RWPE2 (cell line): ENCODE measurements around the gene SPEF2.

Source experiments
- ATAC-seq: fragments of 200-7000 bp; cut with Tn5 transposase; 3 replicates; pipeline ENCODE4 v1.9.1; 2021; ENCODE audit warnings: low read depth
- DNase-seq: peaks from one replicate; pipeline ENCODE4 v3.0.0-alpha.2; 2020; ENCODE audit warnings: low spot score
- H3K27ac ChIP-seq: fragments of 450-650 bp; 2 replicates; pipeline ENCODE4 v1.5.1; 2017; ENCODE audit warnings: mild to moderate bottlenecking; ENCODE audit not compliant: poor library complexity, severe bottlenecking
- H3K27me3 ChIP-seq: fragments of 250-450 bp; sonication (Bioruptor Pico); 2 replicates; pipeline ENCODE4 v1.5.1; 2021; ENCODE audit warnings: mild to moderate bottlenecking, moderate library complexity; ENCODE audit not compliant: insufficient read depth, poor library complexity, severe bottlenecking
- H3K36me3 ChIP-seq: fragments of 250-450 bp; sonication (Bioruptor Pico); 2 replicates; pipeline ENCODE4 v1.5.1; 2020; ENCODE audit warnings: low read depth, mild to moderate bottlenecking, moderate library complexity
- H3K4me1 ChIP-seq: fragments of 250-450 bp; sonication (Bioruptor Pico); 2 replicates; pipeline ENCODE4 v1.5.1; 2021; ENCODE audit warnings: mild to moderate bottlenecking, moderate library complexity; ENCODE audit not compliant: insufficient read depth, poor library complexity, severe bottlenecking
- H3K4me3 ChIP-seq: fragments of 250-450 bp; sonication (Bioruptor Pico); 2 replicates; pipeline ENCODE4 v1.5.1; 2021; ENCODE audit warnings: mild to moderate bottlenecking, moderate library complexity; ENCODE audit not compliant: severe bottlenecking
- H3K9me3 ChIP-seq: fragments of 250-450 bp; sonication (Bioruptor Pico); 2 replicates; pipeline ENCODE4 v1.5.1; 2021; ENCODE audit warnings: mild to moderate bottlenecking, moderate library complexity; ENCODE audit not compliant: severe bottlenecking
- TF ChIP-seq, protein P1 (sequence below): fragments of 450-650 bp; IDR thresholded peaks from one replicate; pipeline ENCODE4 v1.5.1; 2017; ENCODE audit warnings: mild to moderate bottlenecking, moderate library complexity; ENCODE audit not compliant: poor library complexity, severe bottlenecking

The SPEF2 gene

DNA sequence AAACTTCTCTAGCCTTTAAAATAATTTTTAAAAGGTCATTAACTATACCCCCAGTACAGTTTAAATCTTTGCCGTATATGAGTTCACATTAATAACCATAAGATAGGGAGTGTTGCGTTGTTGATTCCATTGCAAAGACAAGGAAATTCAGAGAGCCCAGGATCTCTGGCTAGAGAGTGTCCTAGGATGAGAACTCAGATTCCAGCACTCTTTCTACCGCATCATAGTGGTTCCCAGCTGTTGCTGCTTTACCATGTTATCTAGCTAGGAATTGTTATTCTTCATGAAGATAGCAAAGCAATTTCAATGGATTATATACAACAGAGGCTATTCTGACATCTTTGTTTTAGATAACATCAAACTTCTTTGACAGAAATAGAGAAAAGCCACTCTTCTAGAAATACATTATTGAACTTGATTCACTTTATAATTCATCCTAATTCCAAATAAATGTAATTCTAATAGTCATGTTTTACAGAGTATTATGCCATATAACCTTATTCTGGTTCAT, 160.7 kb downstream of the SPEF2 start:
- TF ChIP-seq, protein P1, sequence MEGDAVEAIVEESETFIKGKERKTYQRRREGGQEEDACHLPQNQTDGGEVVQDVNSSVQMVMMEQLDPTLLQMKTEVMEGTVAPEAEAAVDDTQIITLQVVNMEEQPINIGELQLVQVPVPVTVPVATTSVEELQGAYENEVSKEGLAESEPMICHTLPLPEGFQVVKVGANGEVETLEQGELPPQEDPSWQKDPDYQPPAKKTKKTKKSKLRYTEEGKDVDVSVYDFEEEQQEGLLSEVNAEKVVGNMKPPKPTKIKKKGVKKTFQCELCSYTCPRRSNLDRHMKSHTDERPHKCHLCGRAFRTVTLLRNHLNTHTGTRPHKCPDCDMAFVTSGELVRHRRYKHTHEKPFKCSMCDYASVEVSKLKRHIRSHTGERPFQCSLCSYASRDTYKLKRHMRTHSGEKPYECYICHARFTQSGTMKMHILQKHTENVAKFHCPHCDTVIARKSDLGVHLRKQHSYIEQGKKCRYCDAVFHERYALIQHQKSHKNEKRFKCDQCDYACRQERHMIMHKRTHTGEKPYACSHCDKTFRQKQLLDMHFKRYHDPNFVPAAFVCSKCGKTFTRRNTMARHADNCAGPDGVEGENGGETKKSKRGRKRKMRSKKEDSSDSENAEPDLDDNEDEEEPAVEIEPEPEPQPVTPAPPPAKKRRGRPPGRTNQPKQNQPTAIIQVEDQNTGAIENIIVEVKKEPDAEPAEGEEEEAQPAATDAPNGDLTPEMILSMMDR = no peak
- H3K27ac ChIP-seq = no peak overlapping the region

DNA sequence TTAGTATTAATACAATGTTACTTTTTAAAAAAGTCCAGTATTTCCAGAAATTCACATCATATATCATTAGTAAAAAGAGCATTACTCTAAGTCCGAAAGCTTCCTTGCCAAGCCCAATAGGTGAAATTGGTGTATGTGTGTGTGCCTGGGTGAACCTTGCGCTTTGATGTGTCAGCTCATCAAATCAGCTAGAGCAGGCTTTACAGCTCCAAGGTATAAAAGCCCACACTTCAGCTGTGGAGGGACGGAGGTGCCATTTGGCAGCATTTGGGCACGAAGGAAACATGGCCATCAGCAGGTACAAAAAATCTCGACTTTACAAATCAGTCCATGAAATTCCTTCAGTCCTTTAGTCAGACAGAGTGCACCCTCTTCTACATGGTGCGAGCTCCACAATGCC, 162.6 kb downstream of the SPEF2 start:
- Histone ChIP-seq H3K4me3 (no peak overlapping the region), H3K27me3 (no peaks in the 10 kb centered on the region), H3K9me3 (no peaks in the 10 kb centered on the region), H3K27ac (no peak overlapping the region), H3K4me1 (no peaks in the 10 kb centered on the region), H3K36me3 (no peaks in the 10 kb centered on the region)
- ATAC-seq = no peak
- no peak for DNase-seq
- TF ChIP-seq, protein P1 = no peak

More for the DNA sequence above, 160.7 kb downstream of the SPEF2 start:
- no peaks in the 10 kb centered on the region for H3K9me3 ChIP-seq
- DNase-seq = no peak
- no peak for ATAC-seq
- H3K4me1 ChIP-seq = peaks cover 11% of the 10 kb centered on the region
- no peaks in the 10 kb centered on the region for H3K27me3 ChIP-seq
- no peaks in the 10 kb centered on the region for H3K36me3 ChIP-seq
- H3K4me3 ChIP-seq = no peak overlapping the region

DNA sequence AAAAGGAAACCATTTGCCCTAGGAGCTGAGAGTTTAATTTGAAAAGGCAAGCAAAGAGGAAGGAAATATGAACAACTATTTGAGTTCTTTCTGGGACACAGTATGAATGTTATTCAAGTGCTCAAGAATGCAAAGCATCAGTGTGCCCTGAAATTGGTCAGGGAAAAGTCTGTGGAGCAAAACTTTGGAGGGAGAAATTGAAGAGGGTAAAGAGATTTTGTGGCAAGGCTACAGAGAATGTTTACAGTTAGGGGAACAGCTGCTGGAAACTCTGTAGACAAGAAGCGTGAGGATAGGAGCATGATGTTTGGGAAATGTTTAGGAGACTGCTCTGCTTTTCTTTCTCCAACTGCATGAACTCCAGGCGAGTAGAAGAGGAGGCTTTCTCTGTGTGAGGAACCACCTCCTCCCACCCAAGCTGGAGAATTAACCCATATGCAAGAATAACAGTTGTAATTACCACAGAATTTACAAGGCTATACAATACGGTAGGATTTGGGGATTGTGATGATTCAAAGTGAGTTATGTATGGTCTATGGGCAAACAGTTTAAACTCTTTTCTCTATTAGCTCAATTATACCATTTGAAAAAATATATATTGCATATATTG, 163.6 kb downstream of the SPEF2 start:
- no peaks in the 10 kb centered on the region for H3K27me3 ChIP-seq
- H3K36me3 ChIP-seq = no peaks in the 10 kb centered on the region
- H3K4me3 ChIP-seq = no peak overlapping the region
- ATAC-seq (no peak), DNase-seq (no peak)
- TF ChIP-seq, protein P1 = no peak
- H3K4me1 ChIP-seq = no peaks in the 10 kb centered on the region
- no peak overlapping the region for H3K27ac ChIP-seq
- H3K9me3 ChIP-seq = no peaks in the 10 kb centered on the region

DNA sequence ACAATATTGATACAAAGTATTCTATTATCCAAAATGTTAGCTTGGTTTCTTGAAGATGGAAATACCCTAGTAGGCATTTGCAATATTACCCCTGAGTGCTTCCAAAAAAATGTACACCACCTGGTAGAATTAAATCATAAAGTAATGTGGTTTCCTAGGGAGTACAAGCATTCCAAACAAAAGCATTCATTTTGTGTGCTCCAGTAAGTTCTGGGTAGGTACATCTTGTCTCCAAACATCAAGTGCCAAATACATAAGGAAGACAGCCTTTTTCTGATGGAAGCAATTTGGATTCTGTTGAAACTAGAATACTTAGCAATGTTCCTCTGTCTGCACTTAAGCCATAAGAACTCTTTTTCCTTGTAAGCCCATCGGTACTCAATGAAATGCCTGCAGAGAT, 165.9 kb downstream of the SPEF2 start:
- ATAC-seq (no peak), DNase-seq (no peak)
- H3K4me1 ChIP-seq = no peaks in the 10 kb centered on the region
- no peaks in the 10 kb centered on the region for H3K9me3 ChIP-seq
- TF ChIP-seq, protein P1 = no peak
- H3K4me3 ChIP-seq = no peak overlapping the region
- H3K27me3 ChIP-seq = no peaks in the 10 kb centered on the region
- H3K27ac ChIP-seq = no peak overlapping the region
- no peaks in the 10 kb centered on the region for H3K36me3 ChIP-seq

DNA sequence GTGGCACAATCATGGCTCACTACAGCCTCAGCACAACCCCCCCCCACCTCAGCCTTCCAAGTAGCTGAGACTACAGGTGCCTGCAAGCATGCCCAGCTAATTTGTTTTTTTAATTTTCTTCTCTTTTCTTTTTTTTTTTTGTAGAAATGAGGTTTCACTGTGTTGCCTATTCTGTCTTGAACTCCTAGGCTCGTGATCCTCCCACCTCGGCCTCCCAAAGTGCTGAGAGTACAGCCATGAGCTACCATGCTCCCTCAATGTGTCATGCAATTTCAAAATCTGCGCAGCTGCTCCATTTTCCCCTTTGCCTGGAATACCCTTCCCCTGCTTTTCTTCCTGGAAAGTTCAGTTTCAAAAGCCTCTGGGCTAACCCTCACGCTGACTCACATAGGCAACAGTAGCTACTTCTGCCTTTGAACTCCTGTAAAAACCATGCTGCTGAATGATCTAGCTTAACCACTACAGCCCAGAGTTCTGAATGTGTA, 168.0 kb downstream of the SPEF2 start:
- no peak for ATAC-seq
- H3K4me1 ChIP-seq = peaks cover 9% of the 10 kb centered on the region
- H3K27ac ChIP-seq = no peak overlapping the region
- no peak overlapping the region for H3K4me3 ChIP-seq
- no peak for DNase-seq
- H3K36me3 ChIP-seq = no peaks in the 10 kb centered on the region
- TF ChIP-seq, protein P1 = no peak
- no peaks in the 10 kb centered on the region for H3K27me3 ChIP-seq
- H3K9me3 ChIP-seq = no peaks in the 10 kb centered on the region
